Progenitor cell of endocrine pancreas (in vitro differentiated cells): ENCODE measurements around the gene PPP3CA. TPM values are rescaled to one million over a fixed set of nuclear protein-coding genes. Genes with fewer than 3 reads are reported as not detected.

Source experiments
- DNase-seq: peaks from one replicate; pipeline ENCODE4 v3.0.0; 2021; ENCODE audit warnings: low spot score; ENCODE audit not compliant: unreplicated experiment
- H3K27ac Mint-ChIP-seq: 2 replicates; pipeline ENCODE4 v1.8.0; 2021; ENCODE audit warnings: mild to moderate bottlenecking, moderate library complexity, mixed read lengths
- H3K27me3 Mint-ChIP-seq: 2 replicates; pipeline ENCODE4 v1.8.0; 2021; ENCODE audit warnings: mixed read lengths
- H3K36me3 Mint-ChIP-seq: 2 replicates; pipeline ENCODE4 v1.8.0; 2022; ENCODE audit warnings: mixed read lengths; ENCODE audit not compliant: insufficient read depth
- H3K4me1 Mint-ChIP-seq: 2 replicates; pipeline ENCODE4 v1.8.0; 2021; ENCODE audit warnings: low read depth, mixed read lengths
- H3K4me3 Mint-ChIP-seq: 2 replicates; pipeline ENCODE4 v1.8.0; 2021; ENCODE audit warnings: low read depth, mild to moderate bottlenecking, moderate library complexity, mixed read lengths
- H3K9me3 Mint-ChIP-seq: 2 replicates; pipeline ENCODE4 v1.8.0; 2021; ENCODE audit warnings: low read depth, mixed read lengths
- total RNA-seq: library from RNA; stranded (reverse); gene quantifications from 2 replicates; pipeline ENCODE4 v1.2.1, GENCODE V29; 2021
- TF ChIP-seq, protein P1 (sequence below): fragments of 200-600 bp; sonication (generic); IDR thresholded peaks from one replicate; pipeline ENCODE4 v1.5.0; 2021; ENCODE audit warnings: antibody characterized with exemption, mild to moderate bottlenecking; ENCODE audit not compliant: unreplicated experiment

Gene PPP3CA
- total RNA-seq, 1 donor from 2014 or later, result 22.5 TPM

DNA sequence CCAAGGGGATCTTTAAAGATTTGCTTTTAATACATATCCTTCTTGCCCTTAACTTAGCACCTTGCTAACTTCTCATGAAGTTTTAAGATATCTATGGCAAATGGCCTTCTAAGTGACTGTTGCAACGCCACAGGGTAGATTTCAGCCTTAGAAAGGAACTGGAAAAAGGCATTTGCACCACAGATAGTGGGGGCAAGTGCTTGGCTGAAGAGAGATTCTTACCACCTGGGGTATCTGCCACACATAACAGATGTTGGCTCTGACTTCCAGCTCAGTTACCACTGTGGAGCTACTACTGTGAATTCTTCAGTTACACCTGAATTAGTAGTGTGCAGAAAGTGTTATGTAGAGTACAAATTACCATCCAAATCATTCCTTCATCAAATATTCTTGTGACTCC lies 302.6 kb downstream of the PPP3CA start:
- H3K27me3 Mint-ChIP-seq, result no peaks in the 10 kb centered on the region
- H3K27ac Mint-ChIP-seq, result no peak overlapping the region
- DNase-seq, result no peak
- peaks cover 4% of the 10 kb centered on the region for H3K4me1 Mint-ChIP-seq
- H3K4me3 Mint-ChIP-seq, result no peak overlapping the region
- TF ChIP-seq, protein P1, sequence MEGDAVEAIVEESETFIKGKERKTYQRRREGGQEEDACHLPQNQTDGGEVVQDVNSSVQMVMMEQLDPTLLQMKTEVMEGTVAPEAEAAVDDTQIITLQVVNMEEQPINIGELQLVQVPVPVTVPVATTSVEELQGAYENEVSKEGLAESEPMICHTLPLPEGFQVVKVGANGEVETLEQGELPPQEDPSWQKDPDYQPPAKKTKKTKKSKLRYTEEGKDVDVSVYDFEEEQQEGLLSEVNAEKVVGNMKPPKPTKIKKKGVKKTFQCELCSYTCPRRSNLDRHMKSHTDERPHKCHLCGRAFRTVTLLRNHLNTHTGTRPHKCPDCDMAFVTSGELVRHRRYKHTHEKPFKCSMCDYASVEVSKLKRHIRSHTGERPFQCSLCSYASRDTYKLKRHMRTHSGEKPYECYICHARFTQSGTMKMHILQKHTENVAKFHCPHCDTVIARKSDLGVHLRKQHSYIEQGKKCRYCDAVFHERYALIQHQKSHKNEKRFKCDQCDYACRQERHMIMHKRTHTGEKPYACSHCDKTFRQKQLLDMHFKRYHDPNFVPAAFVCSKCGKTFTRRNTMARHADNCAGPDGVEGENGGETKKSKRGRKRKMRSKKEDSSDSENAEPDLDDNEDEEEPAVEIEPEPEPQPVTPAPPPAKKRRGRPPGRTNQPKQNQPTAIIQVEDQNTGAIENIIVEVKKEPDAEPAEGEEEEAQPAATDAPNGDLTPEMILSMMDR, result no peak
- no peaks in the 10 kb centered on the region for H3K36me3 Mint-ChIP-seq
- H3K9me3 Mint-ChIP-seq, result no peaks in the 10 kb centered on the region

- Mint-ChIP-seq H3K4me1 (no peaks in the 10 kb centered on the region), H3K4me3 (no peak overlapping the region), H3K27me3 (no peaks in the 10 kb centered on the region), H3K9me3 (no peaks in the 10 kb centered on the region), H3K27ac (no peak overlapping the region), H3K36me3 (peaks cover 1% of the 10 kb centered on the region)
- no peak for DNase-seq
- TF ChIP-seq, protein P1, result no peak
Observed at GRCh38 chr4:101042847-101043246, 304.5 kb downstream of the PPP3CA start.

DNA sequence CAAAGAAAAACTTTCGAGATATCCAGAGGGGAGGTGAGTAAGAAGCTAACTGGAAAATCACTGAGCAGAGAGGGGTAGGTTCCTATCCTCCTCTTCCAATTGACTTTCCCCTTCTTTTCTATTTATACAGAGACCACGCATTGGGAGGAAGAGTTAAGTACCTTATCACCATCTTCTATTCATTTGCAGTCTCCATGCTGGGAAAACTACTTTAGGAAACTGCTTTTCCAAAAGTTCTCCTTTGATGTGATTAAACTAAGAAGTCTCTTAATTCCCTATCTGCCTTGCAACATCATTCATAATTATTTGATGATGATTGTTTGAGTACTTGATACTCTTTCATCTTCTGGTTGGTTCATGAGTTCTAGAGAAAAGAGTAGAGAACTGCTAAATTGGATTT lies 306.6 kb downstream of the PPP3CA start:
- H3K27me3 Mint-ChIP-seq, result no peaks in the 10 kb centered on the region
- no peak overlapping the region for H3K27ac Mint-ChIP-seq
- TF ChIP-seq, protein P1, result no peak
- peaks cover 4% of the 10 kb centered on the region for H3K36me3 Mint-ChIP-seq
- DNase-seq, result no peak
- peaks cover 1% of the 10 kb centered on the region for H3K4me1 Mint-ChIP-seq
- no peaks in the 10 kb centered on the region for H3K9me3 Mint-ChIP-seq
- no peak overlapping the region for H3K4me3 Mint-ChIP-seq

DNA sequence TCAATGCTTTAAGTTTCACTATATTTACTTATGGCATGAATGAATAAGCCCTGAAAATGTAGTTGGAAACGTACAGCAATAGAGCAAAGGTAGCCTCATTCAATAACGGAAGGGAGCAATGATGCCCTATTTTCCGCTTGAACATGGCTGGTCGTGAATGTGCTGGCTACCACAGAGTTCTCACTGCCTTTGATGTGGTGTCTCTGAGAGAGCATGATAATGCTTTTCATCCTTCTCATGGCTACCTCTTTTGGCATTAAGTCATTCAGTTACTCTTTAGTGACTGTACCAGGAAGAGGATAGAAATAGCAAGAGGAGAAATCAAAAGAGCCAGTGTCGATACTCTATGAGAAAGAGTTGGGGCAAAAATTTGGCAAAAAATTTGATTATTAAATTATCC lies 308.0 kb downstream of the PPP3CA start:
- Mint-ChIP-seq H3K4me1 (peaks cover 4% of the 10 kb centered on the region), H3K9me3 (no peaks in the 10 kb centered on the region), H3K27me3 (no peaks in the 10 kb centered on the region), H3K27ac (no peak overlapping the region), H3K4me3 (no peak overlapping the region), H3K36me3 (peaks cover 4% of the 10 kb centered on the region)
- no peak for DNase-seq
- TF ChIP-seq, protein P1, result no peak

- Mint-ChIP-seq H3K4me1 (peaks cover 4% of the 10 kb centered on the region), H3K4me3 (no peak overlapping the region), H3K9me3 (no peaks in the 10 kb centered on the region), H3K36me3 (peaks cover 4% of the 10 kb centered on the region), H3K27me3 (no peaks in the 10 kb centered on the region), H3K27ac (no peak overlapping the region)
- DNase-seq, result no peak
- TF ChIP-seq, protein P1, result no peak
Observed at GRCh38 chr4:101037938-101038413, 309.4 kb downstream of the PPP3CA start.
